HG02798 (cell line): ENCODE data around the gene SPTB.

ENCODE experiments used
- ATAC-seq: cut with Tn5 transposase; IDR thresholded peaks from one replicate; pipeline ENCODE4 v1.9.1; 2021; ENCODE audit warnings: mild to moderate bottlenecking; ENCODE audit not compliant: unreplicated experiment, poor library complexity

SPTB gene

GRCh38 chr14:64720131-64720576 is 159.6 kb downstream of the SPTB start:
- no peak for ATAC-seq

GRCh38 chr14:64719601-64720000 is 160.1 kb downstream of the SPTB start:
- no peak for ATAC-seq

GRCh38 chr14:64718762-64719161 is 160.9 kb downstream of the SPTB start:
- ATAC-seq, result no peak

GRCh38 chr14:64717870-64718269 is 161.8 kb downstream of the SPTB start:
- no peak for ATAC-seq

GRCh38 chr14:64715628-64716412 is 163.9 kb downstream of the SPTB start:
- ATAC-seq, result no peak

- no peak for ATAC-seq
These were observed 164.5 kb downstream of the SPTB start for GRCh38 chr14:64715146-64715627.

GRCh38 chr14:64714432-64715025 is 165.2 kb downstream of the SPTB start:
- no peak for ATAC-seq

GRCh38 chr14:64713677-64714076 is 166.0 kb downstream of the SPTB start:
- no peak for ATAC-seq

GRCh38 chr14:64711039-64711438 is 168.7 kb downstream of the SPTB start:
- no peak for ATAC-seq

- ATAC-seq, result no peak
These were observed 170.6 kb downstream of the SPTB start for GRCh38 chr14:64709126-64709525.

- no peak for ATAC-seq
These were observed 171.3 kb downstream of the SPTB start for GRCh38 chr14:64708148-64709004.

- ATAC-seq, result no peak
These were observed 172.0 kb downstream of the SPTB start for GRCh38 chr14:64707661-64708060.

- no peak for ATAC-seq
These were observed 173.0 kb downstream of the SPTB start for GRCh38 chr14:64706593-64707193.

- no peak for ATAC-seq
These were observed 173.6 kb downstream of the SPTB start for GRCh38 chr14:64706119-64706592.

GRCh38 chr14:64705381-64706118 is 174.2 kb downstream of the SPTB start:
- ATAC-seq, result no peak

- no peak for ATAC-seq
These were observed 174.8 kb downstream of the SPTB start for GRCh38 chr14:64704743-64705380.

GRCh38 chr14:64704143-64704742 is 175.5 kb downstream of the SPTB start, which contains the start of gene PLEKHG3:
PLEKHG3 (plus strand) TSS chr14:64704424; CDS start chr14:64727632, 23,208 bp downstream.
- no peak for ATAC-seq

GRCh38 chr14:64703395-64704142 is 176.1 kb downstream of the SPTB start:
- no peak for ATAC-seq
